ENCODE data around the gene BMP5.

BMP5 gene

GRCh38 chr6:55870181-55870813 is 5.1 kb downstream of the BMP5 start:
- no peak for DNase-seq

- no peak for DNase-seq
These were observed 5.7 kb downstream of the BMP5 start for GRCh38 chr6:55869674-55870073.

GRCh38 chr6:55868771-55869479 is 6.5 kb downstream of the BMP5 start:
- DNase-seq: peak; percentile 40

- DNase-seq: no peak
These were observed 7.2 kb downstream of the BMP5 start for GRCh38 chr6:55868176-55868575.

- DNase-seq: no peak
These were observed 9.3 kb downstream of the BMP5 start for GRCh38 chr6:55866128-55866527.

GRCh38 chr6:55853008-55854001 is 22.1 kb downstream of the BMP5 start:
- no peak for DNase-seq

- no peak for DNase-seq
These were observed 34.0 kb downstream of the BMP5 start for GRCh38 chr6:55841341-55841740.

- DNase-seq: no peak
These were observed 36.3 kb downstream of the BMP5 start for GRCh38 chr6:55839080-55839479.

GRCh38 chr6:55836945-55837344 is 38.4 kb downstream of the BMP5 start:
- DNase-seq: no peak

GRCh38 chr6:55836481-55836880 is 38.9 kb downstream of the BMP5 start:
- no peak for DNase-seq

GRCh38 chr6:55835220-55835619 is 40.2 kb downstream of the BMP5 start:
- DNase-seq: no peak

GRCh38 chr6:55833284-55833683 is 42.1 kb downstream of the BMP5 start:
- DNase-seq: no peak

GRCh38 chr6:55827818-55828522 is 47.4 kb downstream of the BMP5 start:
- no peak for DNase-seq

- no peak for DNase-seq
These were observed 48.4 kb downstream of the BMP5 start for GRCh38 chr6:55826941-55827340.

GRCh38 chr6:55825402-55826051 is 49.9 kb downstream of the BMP5 start:
- no peak for DNase-seq

GRCh38 chr6:55822815-55823214 is 52.6 kb downstream of the BMP5 start:
- no peak for DNase-seq

- DNase-seq: no peak
These were observed 53.4 kb downstream of the BMP5 start for GRCh38 chr6:55822005-55822404.

- DNase-seq: no peak
These were observed 54.7 kb downstream of the BMP5 start for GRCh38 chr6:55820696-55821095.

- DNase-seq: no peak
These were observed 55.6 kb downstream of the BMP5 start for GRCh38 chr6:55819811-55820210.

- DNase-seq: no peak
These were observed 56.9 kb downstream of the BMP5 start for GRCh38 chr6:55818482-55818881.

GRCh38 chr6:55812509-55812908 is 62.9 kb downstream of the BMP5 start:
- no peak for DNase-seq

- DNase-seq: no peak
These were observed 64.3 kb downstream of the BMP5 start for GRCh38 chr6:55811074-55811473.
